GM12891 (cell line): ENCODE measurements around the gene MSRB2.
A peak's percentile ranks its signal among the peaks of the same experiment; 100 is the strongest.

ENCODE experiments used
- DNase-seq: peaks from one replicate; pipeline ENCODE4 v3.0.0; 2011; ENCODE audit warnings: low spot score; ENCODE audit not compliant: insufficient read length
- FAIRE-seq: peaks from 2 replicates; lab custom pipeline; 2011; peaks lifted over from hg19 to GRCh38; lab: Jason Lieb, UNC
- PAX5 ChIP-seq: IDR thresholded peaks from 2 replicates; pipeline ENCODE4 v1.6.1; 2011; ENCODE audit warnings: low read length, moderate library complexity, mild to moderate bottlenecking; ENCODE audit not compliant: insufficient read depth, severe bottlenecking
- POLR2A ChIP-seq: IDR thresholded peaks from 2 replicates; pipeline ENCODE4 v1.6.1; 2011; ENCODE audit warnings: low read depth, low read length, control low read depth
- POLR2AphosphoS5 ChIP-seq: IDR thresholded peaks from 2 replicates; pipeline ENCODE4 v1.6.1; 2011; ENCODE audit warnings: low read depth, low read length, control low read depth
- POU2F2 ChIP-seq: IDR thresholded peaks from 2 replicates; pipeline ENCODE4 v1.6.1; 2011; ENCODE audit warnings: low read depth, mild to moderate bottlenecking, control low read depth, low read length, moderate library complexity
- SPI1 ChIP-seq: IDR thresholded peaks from 2 replicates; pipeline ENCODE4 v1.6.1; 2011; ENCODE audit warnings: low read depth, low read length, control low read depth
- TAF1 ChIP-seq: IDR thresholded peaks from 2 replicates; pipeline ENCODE4 v1.6.1; 2011; ENCODE audit warnings: low read depth, low read length, control low read depth

The MSRB2 gene

GRCh38 chr10:23094786-23095403 lies 484 bp upstream of the MSRB2 start:
- TF ChIP-seq PAX5 = no peak
- TF ChIP-seq POU2F2 = no peak
- no peak for TF ChIP-seq SPI1
- TF ChIP-seq POLR2A = no peak
- no peak for TF ChIP-seq POLR2AphosphoS5
- TF ChIP-seq TAF1 = no peak
- FAIRE-seq (no peak), DNase-seq (no peak)

DNA sequence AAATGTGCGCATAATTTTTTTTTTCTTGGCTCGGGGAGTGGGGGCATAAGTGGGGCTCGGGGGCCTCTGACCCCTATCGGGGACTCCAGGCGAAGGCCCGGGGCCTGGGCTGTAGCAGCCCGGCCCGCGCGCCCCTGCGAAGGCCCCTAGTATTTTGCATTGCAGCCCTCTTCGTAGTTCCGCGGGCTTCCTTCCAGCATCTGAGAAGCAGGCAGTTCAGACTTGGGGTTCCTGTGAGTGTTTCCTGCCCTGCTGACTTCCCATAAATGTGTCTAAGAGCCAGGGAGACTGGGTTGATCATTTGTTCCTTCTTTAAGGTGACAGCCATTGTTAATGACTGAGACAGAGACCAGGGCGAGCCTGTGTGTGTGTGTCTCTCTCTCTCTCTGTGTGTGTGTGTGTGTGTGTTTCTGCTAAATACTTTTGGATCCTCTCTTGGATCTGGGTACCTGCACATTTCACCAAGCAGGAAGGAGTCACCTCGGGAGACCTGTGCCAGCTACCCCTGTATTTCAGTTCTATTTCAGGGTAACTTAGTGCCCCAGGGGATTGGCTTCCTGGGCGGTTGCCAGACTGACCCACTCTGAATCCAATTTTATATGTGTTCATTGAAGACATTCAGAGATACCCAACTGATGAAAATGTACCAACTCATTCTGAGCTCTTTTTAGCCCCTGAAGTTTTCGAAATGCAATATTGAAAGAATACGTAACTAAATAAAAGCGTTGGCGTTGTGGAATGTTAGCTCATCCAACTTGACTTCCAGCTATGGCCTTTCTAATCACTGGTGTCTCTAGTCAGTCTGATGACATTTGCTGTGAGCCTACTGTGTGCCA lies 805 bp downstream of the MSRB2 start:
- DNase-seq (peak; percentile 25), FAIRE-seq (peak; percentile 68)
- TF ChIP-seq SPI1 (0 out of 2 replicates have a peak, but pooled peaks have one; percentile 14), POLR2A (no peak; the same call in 1 of the 2 replicates)

DNA sequence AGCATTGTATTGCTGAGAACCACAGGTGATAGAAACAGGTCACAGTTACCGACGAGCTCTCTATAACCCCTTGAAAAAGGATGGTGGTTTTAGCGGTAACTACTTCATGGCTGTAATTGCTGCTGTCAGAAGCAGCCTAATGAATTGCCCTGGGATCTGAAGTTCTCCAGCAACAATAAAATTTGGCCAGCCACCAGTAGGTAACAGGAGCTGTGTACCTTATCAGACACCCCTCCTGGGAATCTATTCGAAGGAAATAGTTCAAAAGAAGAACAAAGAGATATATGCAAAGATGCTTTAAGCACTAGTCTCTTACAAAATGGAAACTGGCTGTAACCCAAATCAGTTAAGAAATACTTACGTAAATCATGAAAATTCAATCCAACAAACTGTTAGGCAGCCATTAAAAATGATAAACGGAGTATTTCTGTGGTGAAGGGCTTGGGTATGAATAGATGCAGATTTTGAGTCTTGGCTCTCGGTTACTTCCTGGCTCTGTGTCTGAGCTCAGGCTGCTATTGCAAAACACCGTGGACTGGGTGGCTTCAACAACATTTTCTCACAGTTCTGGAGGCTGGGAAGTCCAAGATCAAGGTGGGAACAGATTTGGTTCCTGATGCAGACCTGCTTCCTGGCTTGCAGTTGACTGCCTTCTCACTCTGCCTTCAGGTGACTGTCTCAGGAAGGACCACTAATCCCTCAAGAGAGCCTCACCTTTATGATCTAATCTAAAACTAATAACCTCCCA lies 1.6 kb downstream of the MSRB2 start:
- DNase-seq (no peak), FAIRE-seq (no peak)
- TF ChIP-seq PAX5 (no peak), POU2F2 (no peak), SPI1 (no peak), POLR2AphosphoS5 (no peak), TAF1 (no peak), POLR2A (no peak)

DNA sequence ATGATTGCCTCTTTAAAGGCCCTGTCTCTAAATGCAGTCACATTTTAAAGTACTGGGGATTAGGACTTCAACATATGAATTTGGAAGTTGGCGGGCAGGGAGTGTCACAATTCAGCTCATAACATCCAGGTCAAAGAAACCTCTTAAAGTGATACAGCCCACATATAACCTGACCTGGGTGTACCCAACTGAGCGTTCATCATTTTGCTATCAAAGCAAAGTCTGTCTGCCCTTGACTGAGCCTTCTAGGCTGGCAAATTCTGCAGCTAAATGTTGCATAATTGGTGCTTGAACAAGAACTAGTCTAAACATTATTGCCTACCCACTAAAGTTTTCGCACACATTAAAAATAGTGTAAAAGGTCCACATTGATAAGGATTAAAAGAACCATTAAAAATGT lies 3.7 kb downstream of the MSRB2 start:
- FAIRE-seq = no peak
- TF ChIP-seq POU2F2 (no peak), POLR2A (no peak), SPI1 (no peak), TAF1 (no peak), POLR2AphosphoS5 (no peak), PAX5 (no peak)

GRCh38 chr10:23099816-23100215 lies 4.4 kb downstream of the MSRB2 start:
- FAIRE-seq (no peak), DNase-seq (no peak)
- no peak for TF ChIP-seq PAX5
- no peak for TF ChIP-seq POU2F2
- no peak for TF ChIP-seq POLR2AphosphoS5
- TF ChIP-seq SPI1 = no peak
- TF ChIP-seq TAF1 = no peak
- no peak for TF ChIP-seq POLR2A

More for the DNA sequence above, 3.7 kb downstream of the MSRB2 start:
- no peak for DNase-seq

DNA sequence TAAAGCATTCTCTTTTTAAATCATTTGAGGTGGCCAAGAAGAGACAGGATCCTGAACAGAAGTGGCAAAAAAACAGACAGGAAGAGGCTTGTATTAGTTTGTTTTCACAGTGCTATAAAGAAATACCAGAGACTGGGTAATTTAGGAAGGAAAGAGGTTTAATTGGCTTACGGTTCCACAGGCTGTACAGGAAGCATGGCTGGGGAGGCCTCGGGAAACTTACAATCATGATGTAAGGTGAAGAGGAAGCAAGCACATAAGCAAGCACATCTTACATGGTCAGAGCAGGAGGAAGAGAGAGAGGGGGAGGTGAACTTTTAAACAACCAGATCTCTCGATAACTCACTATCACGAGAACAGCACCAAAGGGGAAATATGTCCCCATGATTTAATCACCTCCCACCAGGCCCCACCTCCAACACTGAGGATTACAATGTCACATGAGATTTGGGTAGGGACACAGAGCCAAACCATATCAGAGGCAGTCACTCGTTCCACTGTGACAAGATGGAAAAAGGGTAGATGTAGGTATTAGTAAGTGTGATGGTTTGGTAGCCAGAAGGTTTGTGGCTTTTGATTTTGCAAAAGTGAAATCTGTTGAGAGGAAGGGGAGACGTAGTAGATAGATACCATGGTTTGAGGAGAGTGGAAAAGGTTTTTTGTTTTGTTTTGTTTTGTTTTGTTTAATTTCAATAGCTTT lies 5.1 kb downstream of the MSRB2 start:
- no peak for TF ChIP-seq POLR2A
- TF ChIP-seq POU2F2 = no peak
- no peak for TF ChIP-seq TAF1
- no peak for TF ChIP-seq SPI1
- TF ChIP-seq POLR2AphosphoS5 = no peak
- TF ChIP-seq PAX5 = no peak
- DNase-seq = no peak
- no peak for FAIRE-seq

DNA sequence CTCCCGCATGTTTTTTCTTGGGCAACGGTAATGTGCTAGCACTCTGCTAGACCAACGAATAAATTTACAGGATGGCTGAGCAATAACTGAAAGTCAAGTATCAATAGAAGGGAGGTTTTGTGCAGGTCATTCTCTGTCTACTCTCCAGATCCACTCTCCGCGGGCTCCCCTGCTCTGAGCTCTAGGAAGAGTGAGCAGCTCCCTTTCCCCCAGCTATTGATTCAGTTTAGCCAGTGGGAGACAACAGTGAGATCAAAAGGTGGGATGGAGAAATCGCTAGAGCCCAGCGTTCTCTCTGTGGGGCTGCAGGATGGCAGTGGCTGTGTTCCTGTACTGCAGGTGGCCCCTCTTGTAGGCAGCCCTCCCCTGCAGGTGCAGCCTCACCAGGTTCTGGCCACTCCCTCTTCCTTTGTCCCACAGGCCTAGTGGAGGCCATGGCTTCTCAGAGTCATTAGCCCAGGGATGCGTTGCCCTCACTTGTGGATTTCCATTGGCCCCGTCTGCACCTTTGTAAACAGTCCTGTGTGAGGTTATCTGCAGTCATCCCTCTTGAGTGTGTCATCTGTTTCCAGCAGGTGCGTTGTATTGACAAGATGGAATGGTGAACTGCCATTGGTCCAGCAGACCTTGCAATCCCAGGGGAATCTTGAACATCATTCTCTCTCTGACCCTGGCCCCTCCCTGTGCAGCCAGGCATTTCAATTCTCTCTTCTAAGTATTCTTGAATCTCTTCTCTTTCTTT lies 11.1 kb downstream of the MSRB2 start:
- DNase-seq = no peak
- TF ChIP-seq POLR2AphosphoS5 = no peak
- no peak for TF ChIP-seq SPI1
- TF ChIP-seq POU2F2 = no peak
- TF ChIP-seq POLR2A = no peak
- TF ChIP-seq TAF1 = no peak
- TF ChIP-seq PAX5 = no peak
- FAIRE-seq = no peak

DNA sequence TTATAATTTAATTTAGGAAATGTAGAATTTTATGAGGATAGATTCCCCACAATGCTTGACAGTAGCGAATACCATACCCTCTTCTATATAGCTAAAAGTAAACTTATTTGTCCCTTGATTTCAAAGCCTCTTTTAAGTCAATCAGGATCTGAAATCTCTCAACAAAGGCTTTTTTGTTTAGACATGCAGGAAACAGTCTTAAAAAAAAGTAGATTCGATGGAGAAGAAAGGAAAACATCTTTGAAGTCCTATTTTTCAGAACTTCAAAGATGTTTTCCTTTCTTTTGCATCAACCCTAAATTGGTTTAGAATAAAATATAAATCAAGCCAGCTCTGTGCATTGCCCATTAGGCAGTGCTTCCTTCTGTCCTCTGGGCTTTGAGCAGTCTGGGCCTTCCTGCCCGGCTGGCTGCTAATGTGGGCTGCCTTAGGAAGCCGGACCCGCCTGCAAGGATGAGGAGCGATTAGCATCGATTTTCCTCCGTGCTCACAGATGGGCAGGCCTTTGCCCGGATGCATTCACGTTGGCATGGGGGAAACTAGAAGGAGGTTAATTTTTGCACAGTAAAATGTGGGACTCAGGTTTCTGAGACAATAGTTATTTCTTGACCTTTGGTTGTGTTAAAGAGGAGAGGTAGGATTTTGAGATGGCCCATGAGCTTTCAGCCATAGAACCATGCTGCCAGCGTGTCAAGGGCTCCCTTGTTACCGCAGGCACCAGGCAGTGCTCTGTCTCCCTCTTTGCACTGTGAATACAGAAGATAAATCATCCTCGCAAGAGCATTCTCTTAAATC lies 15.5 kb downstream of the MSRB2 start:
- DNase-seq (no peak), FAIRE-seq (no peak)
- no peak for TF ChIP-seq POLR2AphosphoS5
- TF ChIP-seq POU2F2 = no peak
- no peak for TF ChIP-seq PAX5
- TF ChIP-seq POLR2A = no peak
- TF ChIP-seq TAF1 = no peak
- TF ChIP-seq SPI1 = no peak
